A673 (cell line): Measurements from ENCODE around the gene MEGF6. TPM values are rescaled to one million over a fixed set of nuclear protein-coding genes. Genes with fewer than 3 reads are reported as not detected.

Source experiments
- BruUV-seq: library from RNA; stranded (reverse); fragments of 400-500 nt; replicated peaks from 2 replicates; lab custom pipeline; 2021; lab: Mats Ljungman, UMichigan
- CTCF ChIA-PET: fragments of 300-600 bp; sonication (Branson Sonifier 250); formaldehyde crosslinking; loops from one replicate; lab custom pipeline; 2022; ENCODE audit warnings: antibody characterized with exemption; lab: Charles Lee
- POLR2A ChIA-PET: fragments of 300-600 bp; sonication (Branson Sonifier 250); formaldehyde crosslinking; loops from one replicate; lab custom pipeline; 2022; ENCODE audit warnings: antibody characterized with exemption; ENCODE audit not compliant: low non-redundant PET; lab: Charles Lee
- DNase-seq: peaks from one replicate; pipeline ENCODE4 v3.0.0-alpha.2; 2015; ENCODE audit warnings: low spot score
- H3K27ac ChIP-seq: fragments of 200-600 bp; sonication (generic); 2 replicates; pipeline ENCODE4 v1.5.1; 2016; ENCODE audit warnings: mixed run types, low read depth, mild to moderate bottlenecking, mixed read lengths, antibody characterized with exemption, low read length; ENCODE audit not compliant: poor library complexity, severe bottlenecking
- H3K27me3 ChIP-seq: fragments of 200-600 bp; sonication (generic); replicated peaks from 2 replicates; pipeline ENCODE4 v1.6.1; 2017; ENCODE audit warnings: mixed run types, low read depth, mild to moderate bottlenecking, mixed read lengths, antibody characterized with exemption, low read length; ENCODE audit not compliant: insufficient read depth, poor library complexity
- H3K36me3 ChIP-seq: fragments of 200-600 bp; sonication (generic); 2 replicates; pipeline ENCODE4 v1.6.1; 2016; ENCODE audit warnings: mixed run types, mild to moderate bottlenecking, mixed read lengths, antibody characterized with exemption, low read length; ENCODE audit not compliant: insufficient read depth, poor library complexity, severe bottlenecking
- H3K4me1 ChIP-seq: fragments of 200-600 bp; sonication (generic); 2 replicates; pipeline ENCODE4 v1.6.1; 2017; ENCODE audit warnings: mixed run types, mild to moderate bottlenecking, mixed read lengths, antibody characterized with exemption, low read length; ENCODE audit not compliant: insufficient read depth, poor library complexity, severe bottlenecking
- H3K4me3 ChIP-seq: fragments of 200-600 bp; sonication (generic); 2 replicates; pipeline ENCODE4 v1.5.1; 2016; ENCODE audit warnings: low read depth, mixed run types, mild to moderate bottlenecking, mixed read lengths, low read length; ENCODE audit not compliant: poor library complexity, severe bottlenecking
- H3K9me3 ChIP-seq: fragments of 200-600 bp; sonication (generic); 2 replicates; pipeline ENCODE4 v1.6.1; 2016; ENCODE audit warnings: mixed run types, low read depth, mild to moderate bottlenecking, mixed read lengths, antibody characterized with exemption, low read length; ENCODE audit not compliant: poor library complexity, severe bottlenecking
- CTCF ChIP-seq: fragments of 300-800, 200-600 bp; sonication (generic); conservative IDR thresholded peaks from 2 replicates; pipeline ENCODE4 v1.5.1; 2017; ENCODE audit warnings: low read depth, mild to moderate bottlenecking, antibody characterized with exemption, low read length, moderate library complexity, mixed read lengths
- EZH2 ChIP-seq: fragments of 200-600 bp; sonication (generic); IDR thresholded peaks from 2 replicates; pipeline ENCODE4 v1.6.1; 2017; ENCODE audit warnings: borderline replicate concordance, low read depth, mild to moderate bottlenecking, mixed read lengths, antibody characterized with exemption, low read length; ENCODE audit not compliant: poor library complexity, severe bottlenecking
- intact Hi-C: fragments of 100-400 bp; cut with micrococcal nuclease; formaldehyde crosslinking; loops from one replicate; pipeline ENCODE4 v1.10.0; 2022; ENCODE audit not compliant: unreplicated experiment
- total RNA-seq: library from RNA; stranded (reverse); gene quantifications from 2 replicates; pipeline ENCODE4 v1.2.3, GENCODE V29; 2021

Gene MEGF6
- total RNA-seq, 1 experiment from 2014 or later = 2.8 TPM

DNA sequence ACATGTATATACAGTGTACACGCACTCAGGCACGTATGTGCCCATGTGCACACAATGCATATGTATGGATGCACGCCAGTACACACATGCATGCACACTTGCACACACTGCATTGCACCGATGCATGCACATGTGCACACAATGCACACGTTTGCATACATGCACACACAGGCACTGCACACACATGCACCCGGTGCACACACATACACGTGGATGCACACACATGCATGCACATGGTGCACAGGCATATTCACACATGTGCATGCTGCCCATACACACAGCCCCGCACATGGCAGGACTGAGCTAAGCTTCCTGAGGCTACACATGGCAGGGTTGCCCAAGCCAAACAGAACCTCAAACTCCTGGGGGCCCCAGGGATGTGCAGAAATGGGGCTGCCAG, 137.3 kb downstream of the MEGF6 start:
- Histone ChIP-seq H3K9me3 (no peaks in the 10 kb centered on the region), H3K27me3 (no peaks in the 10 kb centered on the region), H3K27ac (no peak overlapping the region), H3K36me3 (no peaks in the 10 kb centered on the region), H3K4me3 (no peak overlapping the region), H3K4me1 (peaks cover 37% of the 10 kb centered on the region)
- DNase-seq = no peak
- TF ChIP-seq EZH2 (no peak), CTCF (no peak)
- intact Hi-C loops = no loop called here
- CTCF ChIA-PET = interaction anchor here (3.2 kb wide), 1 partner anchor 21 kb away, joined by 27 read pairs; no protein-coding TSS in a partner anchor
- POLR2A ChIA-PET = no interaction called here
- no TSS peak for BruUV-seq

- TF ChIP-seq EZH2 (no peak), CTCF (no peak)
- no peak overlapping the region for H3K4me3 ChIP-seq
- no TSS peak for BruUV-seq
- peak; percentile 78 for DNase-seq
- no peaks in the 10 kb centered on the region for H3K9me3 ChIP-seq
- no peaks in the 10 kb centered on the region for H3K36me3 ChIP-seq
- no peaks in the 10 kb centered on the region for H3K27me3 ChIP-seq
- peaks cover 37% of the 10 kb centered on the region for H3K4me1 ChIP-seq
- intact Hi-C loops = no loop called here
- H3K27ac ChIP-seq = peak overlapping the region; percentile 42
- ChIA-PET CTCF (interaction anchor here (0.6 to 3.2 kb wide), 2 partner anchors 20 to 119 kb away, joined by 3 to 27 read pairs; no protein-coding TSS in a partner anchor), POLR2A (no interaction called here)
Measured at GRCh38 chr1:3473381-3473844, 137.9 kb downstream of the MEGF6 start.

DNA sequence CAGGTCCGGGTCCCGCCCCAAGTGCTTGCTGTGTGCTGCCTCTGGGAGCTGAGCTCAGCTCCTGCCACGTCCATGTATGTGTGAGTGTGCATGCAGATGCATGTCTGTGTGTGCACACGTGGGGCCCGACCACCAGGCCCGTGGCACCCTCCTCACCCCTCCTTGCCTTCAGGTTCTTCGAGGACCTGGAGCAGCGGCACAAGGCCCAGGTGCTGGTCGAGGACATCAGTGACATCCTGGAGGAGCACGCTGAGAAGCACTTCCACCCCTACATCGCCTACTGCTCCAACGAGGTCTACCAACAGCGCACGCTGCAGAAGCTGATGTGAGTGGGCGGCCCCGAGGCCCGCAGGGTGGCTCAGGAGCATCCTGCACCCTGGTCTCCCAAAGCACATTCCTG, 138.4 kb downstream of the MEGF6 start:
- Histone ChIP-seq H3K27ac (peak overlapping the region; percentile 42), H3K4me1 (peaks cover 37% of the 10 kb centered on the region), H3K9me3 (no peaks in the 10 kb centered on the region), H3K36me3 (no peaks in the 10 kb centered on the region), H3K4me3 (no peak overlapping the region), H3K27me3 (no peaks in the 10 kb centered on the region)
- ChIA-PET POLR2A (no interaction called here), CTCF (interaction anchor here (0.6 to 3.2 kb wide), 2 partner anchors 20 to 120 kb away, joined by 3 to 27 read pairs; no protein-coding TSS in a partner anchor)
- BruUV-seq = no TSS peak
- no peak for TF ChIP-seq EZH2
- no peak for TF ChIP-seq CTCF
- DNase-seq = peak; percentile 36
- intact Hi-C loops = no loop called here
